Breast epithelium (tissue), 3 donors: ENCODE data around the gene OOSP4A.

Experiments used
- CTCF ChIP-seq, 3 donors: fragments of 450-650 bp; IDR thresholded peaks; one replicate each; pipeline ENCODE4 v1.5.1; 2016 to 2017; ENCODE audit warnings: antibody characterized with exemption in 3 of 3, mild to moderate bottlenecking in 3 of 3, moderate library complexity in 3 of 3
- POLR2A ChIP-seq: fragments of 450-650 bp; IDR thresholded peaks from one replicate; pipeline ENCODE4 v1.6.1; 2016; ENCODE audit warnings: antibody characterized with exemption, mild to moderate bottlenecking, moderate library complexity
- POLR2AphosphoS5 ChIP-seq, 3 donors: sonication (generic); formaldehyde crosslinking; IDR thresholded peaks; one replicate each; pipeline ENCODE4 v1.6.1; 2017; ENCODE audit warnings: antibody characterized with exemption in 3 of 3

GRCh38 chr11:59938132-59938531 lies 25.7 kb upstream of the OOSP4A start, which contains the start of gene OOSP1:
- TF ChIP-seq CTCF (IDR thresholded peaks at IDR 0.05) (no peak), POLR2A (no peak), POLR2AphosphoS5 (IDR thresholded peaks at IDR 0.05) (no peak)
